GM06990 (cell line): ENCODE data around the gene USP17L10.
"Not testable (repeated sequence)": the region's sequence is repeated elsewhere in the genome, so short reads cannot be mapped to it uniquely, and the experiment has no call there.

ENCODE experiments used
- DNase-seq: peaks from one replicate; pipeline ENCODE4 v3.0.0-alpha.2; 2011; ENCODE audit not compliant: insufficient read length; ENCODE audit errors: extremely low read depth
- H3K27me3 ChIP-seq: replicated peaks from 2 replicates; pipeline ENCODE4 v1.6.0; 2011; ENCODE audit warnings: low read length; ENCODE audit not compliant: control insufficient read depth, insufficient read depth
- H3K36me3 ChIP-seq: 2 replicates; pipeline ENCODE4 v1.5.1; 2011; ENCODE audit warnings: low read length; ENCODE audit not compliant: control insufficient read depth, insufficient read depth
- H3K4me3 ChIP-seq: replicated peaks from 2 replicates; pipeline ENCODE4 v1.5.1; 2011; ENCODE audit warnings: low read depth, mild to moderate bottlenecking, control low read depth, low read length
- TF ChIP-seq, protein P1 (sequence below): IDR thresholded peaks from 2 replicates; pipeline ENCODE4 v1.5.1; 2011; ENCODE audit warnings: low read length, control low read depth, mild to moderate bottlenecking, inconsistent platforms; ENCODE audit not compliant: insufficient read depth, poor library complexity, severe bottlenecking

USP17L10 gene, protein sequence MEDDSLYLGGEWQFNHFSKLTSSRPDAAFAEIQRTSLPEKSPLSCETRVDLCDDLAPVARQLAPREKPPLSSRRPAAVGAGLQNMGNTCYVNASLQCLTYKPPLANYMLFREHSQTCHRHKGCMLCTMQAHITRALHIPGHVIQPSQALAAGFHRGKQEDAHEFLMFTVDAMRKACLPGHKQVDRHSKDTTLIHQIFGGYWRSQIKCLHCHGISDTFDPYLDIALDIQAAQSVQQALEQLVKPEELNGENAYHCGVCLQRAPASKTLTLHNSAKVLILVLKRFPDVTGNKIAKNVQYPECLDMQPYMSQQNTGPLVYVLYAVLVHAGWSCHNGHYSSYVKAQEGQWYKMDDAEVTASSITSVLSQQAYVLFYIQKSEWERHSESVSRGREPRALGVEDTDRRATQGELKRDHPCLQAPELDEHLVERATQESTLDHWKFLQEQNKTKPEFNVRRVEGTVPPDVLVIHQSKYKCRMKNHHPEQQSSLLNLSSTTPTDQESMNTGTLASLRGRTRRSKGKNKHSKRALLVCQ

DNA sequence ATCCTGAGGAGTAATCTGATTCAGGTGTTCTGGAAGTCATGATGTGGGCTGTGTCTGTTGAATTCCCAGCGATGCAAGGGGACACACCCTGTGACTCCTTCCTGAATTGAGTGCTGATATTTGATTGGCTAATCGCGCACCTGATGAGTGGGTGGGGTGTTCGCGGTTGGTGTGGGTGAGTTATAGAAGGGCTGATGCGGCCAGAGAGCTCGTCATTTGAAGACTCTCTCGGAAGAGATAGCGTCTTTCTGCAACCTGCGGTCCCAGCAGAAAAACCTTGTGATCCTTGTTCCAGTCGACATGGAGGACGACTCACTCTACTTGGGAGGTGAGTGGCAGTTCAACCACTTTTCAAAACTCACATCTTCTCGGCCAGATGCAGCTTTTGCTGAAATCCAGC is at the start of gene USP17L10:
TSS of gene USP17L10 (plus strand) at position 301 of the 400 bp plus-strand sequence. CDS start at position 301, 0 bp downstream.
- DNase-seq, H3K36me3 ChIP-seq, H3K4me3 ChIP-seq, H3K27me3 ChIP-seq: not testable (repeated sequence)

DNA sequence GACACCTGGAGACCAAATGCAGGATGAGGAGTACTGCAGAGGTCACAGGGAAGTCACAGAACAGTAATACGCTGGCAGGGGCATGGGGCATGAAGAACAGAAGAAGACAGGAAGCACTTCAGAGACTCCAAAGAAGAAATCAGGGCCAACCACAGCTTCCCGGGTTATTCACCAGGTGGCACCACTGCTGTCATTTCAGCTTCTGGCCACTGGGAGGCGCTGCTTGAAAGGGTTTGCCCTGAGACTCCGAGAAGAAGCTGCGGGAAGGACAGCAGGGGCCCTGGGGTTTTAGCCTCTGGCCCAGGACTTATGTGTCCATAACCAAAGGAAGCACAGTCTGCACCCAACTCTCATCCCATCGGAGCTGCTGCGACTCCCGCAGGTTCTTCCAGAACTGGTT is 44.5 kb upstream of the USP17L10 start:
- not testable (repeated sequence) for H3K36me3 ChIP-seq, DNase-seq, H3K4me3 ChIP-seq, H3K27me3 ChIP-seq
- TF ChIP-seq, protein P1, sequence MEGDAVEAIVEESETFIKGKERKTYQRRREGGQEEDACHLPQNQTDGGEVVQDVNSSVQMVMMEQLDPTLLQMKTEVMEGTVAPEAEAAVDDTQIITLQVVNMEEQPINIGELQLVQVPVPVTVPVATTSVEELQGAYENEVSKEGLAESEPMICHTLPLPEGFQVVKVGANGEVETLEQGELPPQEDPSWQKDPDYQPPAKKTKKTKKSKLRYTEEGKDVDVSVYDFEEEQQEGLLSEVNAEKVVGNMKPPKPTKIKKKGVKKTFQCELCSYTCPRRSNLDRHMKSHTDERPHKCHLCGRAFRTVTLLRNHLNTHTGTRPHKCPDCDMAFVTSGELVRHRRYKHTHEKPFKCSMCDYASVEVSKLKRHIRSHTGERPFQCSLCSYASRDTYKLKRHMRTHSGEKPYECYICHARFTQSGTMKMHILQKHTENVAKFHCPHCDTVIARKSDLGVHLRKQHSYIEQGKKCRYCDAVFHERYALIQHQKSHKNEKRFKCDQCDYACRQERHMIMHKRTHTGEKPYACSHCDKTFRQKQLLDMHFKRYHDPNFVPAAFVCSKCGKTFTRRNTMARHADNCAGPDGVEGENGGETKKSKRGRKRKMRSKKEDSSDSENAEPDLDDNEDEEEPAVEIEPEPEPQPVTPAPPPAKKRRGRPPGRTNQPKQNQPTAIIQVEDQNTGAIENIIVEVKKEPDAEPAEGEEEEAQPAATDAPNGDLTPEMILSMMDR = peak; percentile 57

DNA sequence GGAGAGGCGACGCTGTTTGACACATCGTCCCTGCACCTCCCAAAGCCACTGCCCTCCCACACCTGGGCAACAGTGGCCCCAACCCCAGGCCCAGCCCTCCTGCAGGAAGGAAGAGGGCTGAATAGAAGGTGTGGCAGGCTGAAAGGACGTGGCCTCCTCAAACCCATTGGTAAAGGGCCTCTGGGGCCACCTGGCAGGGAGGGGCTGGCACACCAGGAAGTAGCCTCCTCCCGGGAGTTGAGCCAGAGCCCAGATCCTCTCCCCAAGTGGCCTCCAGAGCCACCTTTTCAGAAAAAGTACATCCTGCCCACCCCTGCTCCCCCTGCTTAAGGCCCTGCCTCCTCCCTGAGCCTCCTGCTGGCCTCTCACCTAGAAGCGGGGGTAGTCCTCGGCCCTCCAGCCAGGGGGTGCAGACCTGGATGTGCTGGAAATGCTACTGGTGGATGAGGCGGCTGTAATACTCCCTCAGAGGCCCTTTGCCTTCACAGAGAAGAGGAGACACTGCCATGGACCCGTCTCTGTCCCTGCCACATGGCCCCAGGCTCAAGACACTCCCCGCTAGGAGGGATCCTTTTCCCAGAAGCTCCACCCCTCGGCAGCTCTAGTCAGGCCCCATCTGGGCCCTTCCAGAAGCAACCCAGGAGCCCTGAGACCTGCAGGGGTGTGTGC is 40.5 kb upstream of the USP17L10 start, which contains the start of gene FAM90A26:
TSS of gene FAM90A26 (plus strand) at position 619 of the 669 bp plus-strand sequence. CDS start 2,764 bp downstream, outside the sequence.
- not testable (repeated sequence) for H3K36me3 ChIP-seq, DNase-seq

DNA sequence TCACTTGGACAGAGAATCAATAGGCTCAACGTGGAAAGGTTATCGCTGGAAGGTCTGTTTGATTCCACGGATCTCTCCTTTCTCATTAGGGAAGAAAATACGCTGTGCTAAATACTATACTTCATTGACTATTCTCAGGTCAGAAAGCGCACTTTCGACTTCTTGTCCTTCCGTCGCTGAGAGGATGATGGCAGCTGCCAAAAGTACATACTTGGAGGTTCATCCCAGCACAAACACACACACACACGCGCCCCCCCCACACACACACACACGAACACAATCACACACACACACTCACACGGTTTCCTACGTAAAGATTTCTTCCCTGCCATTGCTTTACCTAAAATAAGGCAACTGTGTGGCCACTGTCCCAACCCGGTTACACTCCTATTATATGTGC is 4.2 kb downstream of the USP17L10 start:
- H3K36me3 ChIP-seq, H3K27me3 ChIP-seq, H3K4me3 ChIP-seq, DNase-seq: not testable (repeated sequence)

More for the DNA sequence above, 40.5 kb upstream of the USP17L10 start, which contains the start of gene FAM90A26:
- H3K4me3 ChIP-seq, H3K27me3 ChIP-seq: not testable (repeated sequence)

DNA sequence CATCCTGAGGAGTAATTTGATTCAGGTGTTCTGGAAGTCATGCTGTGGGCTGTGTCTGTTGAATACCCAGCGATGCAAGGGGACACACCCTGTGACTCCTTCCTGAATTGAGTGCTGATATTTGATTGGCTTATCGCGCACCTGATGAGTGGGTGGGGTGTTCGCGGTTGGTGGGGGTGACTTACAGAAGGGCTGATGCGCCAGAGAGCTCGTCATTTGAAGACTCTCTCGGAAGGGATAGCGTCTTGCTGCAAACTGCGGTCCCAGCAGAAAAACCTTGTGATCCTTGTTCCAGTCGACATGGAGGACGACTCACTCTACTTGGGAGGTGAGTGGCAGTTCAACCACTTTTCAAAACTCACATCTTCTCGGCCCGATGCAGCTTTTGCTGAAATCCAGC is 4.6 kb downstream of the USP17L10 start, which contains the start of gene USP17L11:
TSS of gene USP17L11 (plus strand) at position 301 of the 400 bp plus-strand sequence. CDS start at position 301, 0 bp downstream.
- H3K36me3 ChIP-seq, H3K4me3 ChIP-seq, DNase-seq, H3K27me3 ChIP-seq: not testable (repeated sequence)

DNA sequence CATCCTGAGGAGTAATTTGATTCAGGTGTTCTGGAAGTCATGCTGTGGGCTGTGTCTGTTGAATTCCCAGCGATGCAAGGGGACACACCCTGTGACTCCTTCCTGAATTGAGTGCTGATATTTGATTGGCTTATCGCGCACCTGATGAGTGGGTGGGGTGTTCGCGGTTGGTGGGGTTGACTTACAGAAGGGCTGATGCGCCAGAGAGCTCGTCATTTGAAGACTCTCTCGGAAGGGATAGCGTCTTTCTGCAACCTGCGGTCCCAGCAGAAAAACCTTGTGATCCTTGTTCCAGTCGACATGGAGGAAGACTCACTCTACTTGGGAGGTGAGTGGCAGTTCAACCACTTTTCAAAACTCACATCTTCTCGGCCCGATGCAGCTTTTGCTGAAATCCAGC is 9.4 kb downstream of the USP17L10 start, which contains the start of gene USP17L12:
TSS of gene USP17L12 (plus strand) at position 301 of the 400 bp plus-strand sequence. CDS start at position 301, 0 bp downstream.
- H3K4me3 ChIP-seq, DNase-seq, H3K36me3 ChIP-seq, H3K27me3 ChIP-seq: not testable (repeated sequence)

DNA sequence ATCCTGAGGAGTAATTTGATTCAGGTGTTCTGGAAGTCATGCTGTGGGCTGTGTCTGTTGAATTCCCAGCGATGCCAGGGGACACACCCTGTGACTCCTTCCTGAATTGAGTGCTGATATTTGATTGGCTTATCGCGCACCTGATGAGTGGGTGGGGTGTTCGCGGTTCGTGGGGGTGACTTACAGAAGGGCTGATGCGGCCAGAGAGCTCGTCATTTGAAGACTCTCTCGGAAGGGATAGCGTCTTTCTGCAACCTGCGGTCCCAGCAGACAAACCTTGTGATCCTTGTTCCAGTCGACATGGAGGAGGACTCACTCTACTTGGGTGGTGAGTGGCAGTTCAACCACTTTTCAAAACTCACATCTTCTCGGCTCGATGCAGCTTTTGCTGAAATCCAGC is 14.1 kb downstream of the USP17L10 start, which contains the start of gene USP17L13:
TSS of gene USP17L13 (plus strand) at position 301 of the 400 bp plus-strand sequence. CDS start at position 301, 0 bp downstream.
- H3K36me3 ChIP-seq = not testable (repeated sequence)

DNA sequence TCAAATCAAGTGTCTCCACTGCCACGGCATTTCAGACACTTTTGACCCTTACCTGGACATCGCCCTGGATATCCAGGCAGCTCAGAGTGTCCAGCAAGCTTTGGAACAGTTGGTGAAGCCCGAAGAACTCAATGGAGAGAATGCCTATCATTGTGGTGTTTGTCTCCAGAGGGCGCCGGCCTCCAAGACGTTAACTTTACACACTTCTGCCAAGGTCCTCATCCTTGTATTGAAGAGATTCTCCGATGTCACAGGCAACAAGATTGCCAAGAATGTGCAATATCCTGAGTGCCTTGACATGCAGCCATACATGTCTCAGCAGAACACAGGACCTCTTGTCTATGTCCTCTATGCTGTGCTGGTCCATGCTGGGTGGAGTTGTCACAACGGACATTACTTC is 19.8 kb downstream of the USP17L10 start:
- H3K36me3 ChIP-seq, H3K27me3 ChIP-seq, DNase-seq, H3K4me3 ChIP-seq: not testable (repeated sequence)

More for the DNA sequence above, 14.1 kb downstream of the USP17L10 start, which contains the start of gene USP17L13:
- H3K4me3 ChIP-seq, DNase-seq, H3K27me3 ChIP-seq: not testable (repeated sequence)

DNA sequence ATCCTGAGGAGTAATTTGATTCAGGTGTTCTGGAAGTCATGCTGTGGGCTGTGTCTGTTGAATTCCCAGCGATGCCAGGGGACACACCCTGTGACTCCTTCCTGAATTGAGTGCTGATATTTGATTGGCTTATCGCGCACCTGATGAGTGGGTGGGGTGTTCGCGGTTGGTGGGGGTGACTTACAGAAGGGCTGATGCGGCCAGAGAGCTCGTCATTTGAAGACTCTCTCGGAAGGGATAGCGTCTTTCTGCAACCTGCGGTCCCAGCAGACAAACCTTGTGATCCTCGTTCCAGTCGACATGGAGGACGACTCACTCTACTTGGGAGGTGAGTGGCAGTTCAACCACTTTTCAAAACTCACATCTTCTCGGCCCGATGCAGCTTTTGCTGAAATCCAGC is 23.6 kb downstream of the USP17L10 start, which contains the start of gene USP17L15:
TSS of gene USP17L15 (plus strand) at position 301 of the 400 bp plus-strand sequence. CDS start at position 301, 0 bp downstream.
- not testable (repeated sequence) for H3K4me3 ChIP-seq, H3K27me3 ChIP-seq, DNase-seq, H3K36me3 ChIP-seq

DNA sequence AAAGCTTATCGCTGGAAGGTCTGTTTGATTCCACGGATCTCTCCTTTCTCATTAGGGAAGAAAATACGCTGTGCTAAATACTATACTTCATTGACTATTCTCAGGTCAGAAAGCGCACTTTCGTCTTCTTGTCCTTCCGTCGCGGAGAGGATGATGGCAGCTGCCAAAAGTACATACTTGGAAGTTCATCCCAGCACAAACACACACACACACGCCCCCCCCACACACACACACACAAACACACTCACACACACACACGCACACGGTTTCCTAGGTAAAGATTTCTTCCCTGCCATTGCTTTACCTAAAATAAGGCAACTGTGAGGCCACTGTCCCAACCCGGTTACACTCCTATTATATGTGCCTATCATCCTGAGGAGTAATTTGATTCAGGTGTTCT is 28.0 kb downstream of the USP17L10 start:
- not testable (repeated sequence) for DNase-seq, H3K4me3 ChIP-seq, H3K36me3 ChIP-seq, H3K27me3 ChIP-seq

DNA sequence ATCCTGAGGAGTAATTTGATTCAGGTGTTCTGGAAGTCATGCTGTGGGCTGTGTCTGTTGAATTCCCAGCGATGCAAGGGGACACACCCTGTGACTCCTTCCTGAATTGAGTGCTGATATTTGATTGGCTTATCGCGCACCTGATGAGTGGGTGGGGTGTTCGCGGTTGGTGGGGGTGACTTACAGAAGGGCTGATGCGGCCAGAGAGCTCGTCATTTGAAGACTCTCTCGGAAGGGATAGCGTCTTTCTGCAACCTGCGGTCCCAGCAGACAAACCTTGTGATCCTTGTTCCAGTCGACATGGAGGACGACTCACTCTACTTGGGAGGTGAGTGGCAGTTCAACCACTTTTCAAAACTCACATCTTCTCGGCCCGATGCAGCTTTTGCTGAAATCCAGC is 33.1 kb downstream of the USP17L10 start, which contains the start of gene USP17L17:
TSS of gene USP17L17 (plus strand) at position 301 of the 400 bp plus-strand sequence. CDS start at position 301, 0 bp downstream.
- not testable (repeated sequence) for H3K36me3 ChIP-seq, DNase-seq, H3K27me3 ChIP-seq

DNA sequence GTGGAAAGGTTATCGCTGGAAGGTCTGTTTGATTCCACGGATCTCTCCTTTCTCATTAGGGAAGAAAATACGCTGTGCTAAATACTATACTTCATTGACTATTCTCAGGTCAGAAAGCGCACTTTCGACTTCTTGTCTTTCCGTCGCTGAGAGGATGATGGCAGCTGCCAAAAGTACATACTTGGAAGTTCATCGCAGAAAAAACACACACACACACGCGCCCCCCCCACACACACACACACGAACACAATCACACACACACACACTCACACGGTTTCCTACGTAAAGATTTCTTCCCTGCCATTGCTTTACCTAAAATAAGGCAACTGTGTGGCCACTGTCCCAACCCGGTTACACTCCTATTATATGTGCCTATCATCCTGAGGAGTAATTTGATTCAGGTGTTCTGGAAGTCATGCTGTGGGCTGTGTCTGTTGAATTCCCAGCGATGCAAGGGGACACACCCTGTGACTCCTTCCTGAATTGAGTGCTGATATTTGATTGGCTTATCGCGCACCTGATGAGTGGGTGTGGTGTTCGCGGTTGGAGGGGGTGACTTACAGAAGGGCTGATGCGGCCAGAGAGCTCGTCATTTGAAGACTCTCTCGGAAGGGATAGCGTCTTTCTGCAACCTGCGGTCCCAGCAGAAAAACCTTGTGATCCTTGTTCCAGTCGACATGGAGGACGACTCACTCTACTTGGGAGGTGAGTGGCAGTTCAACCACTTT is 37.7 kb downstream of the USP17L10 start, which contains the start of gene USP17L18:
TSS of gene USP17L18 (plus strand) at position 678 of the 728 bp plus-strand sequence. CDS start at position 678, 0 bp downstream.
- not testable (repeated sequence) for H3K27me3 ChIP-seq, H3K4me3 ChIP-seq, DNase-seq, H3K36me3 ChIP-seq

More for the DNA sequence above, 33.1 kb downstream of the USP17L10 start, which contains the start of gene USP17L17:
- not testable (repeated sequence) for H3K4me3 ChIP-seq
